SJCRH30 (cell line): ENCODE results near the gene MECP2. TPM values are rescaled to one million over a fixed set of nuclear protein-coding genes. Genes with fewer than 3 reads are reported as not detected.

Experiments
- DNase-seq, 2 experiments: peaks; one replicate each; pipeline ENCODE4 v3.0.0-alpha.2; 2015 to 2020
- H3K27ac ChIP-seq: fragments of 250-450 bp; sonication (Bioruptor Pico); 2 replicates; pipeline ENCODE4 v1.5.1; 2020; ENCODE audit warnings: mild to moderate bottlenecking, moderate library complexity
- H3K27me3 ChIP-seq: fragments of 250-450 bp; sonication (Bioruptor Pico); 2 replicates; pipeline ENCODE4 v1.5.1; 2020; ENCODE audit warnings: mild to moderate bottlenecking, moderate library complexity
- H3K36me3 ChIP-seq: fragments of 250-450 bp; sonication (Bioruptor Pico); 2 replicates; pipeline ENCODE4 v1.5.1; 2020; ENCODE audit warnings: mild to moderate bottlenecking, moderate library complexity
- H3K4me1 ChIP-seq: fragments of 250-450 bp; sonication (Bioruptor Pico); 2 replicates; pipeline ENCODE4 v1.5.1; 2020; ENCODE audit warnings: mild to moderate bottlenecking, moderate library complexity
- H3K4me3 ChIP-seq: fragments of 250-450 bp; sonication (Bioruptor Pico); 2 replicates; pipeline ENCODE4 v1.5.1; 2020; ENCODE audit warnings: mild to moderate bottlenecking, moderate library complexity
- H3K9me3 ChIP-seq: fragments of 250-450 bp; sonication (Bioruptor Pico); replicated peaks from 2 replicates; pipeline ENCODE4 v1.5.1; 2020; ENCODE audit warnings: mild to moderate bottlenecking, moderate library complexity
- total RNA-seq: library from RNA; depleted of rRNA; stranded (reverse); fragments of >200 nt; shearing (Covaris generic); gene quantifications from 2 replicates; pipeline ENCODE4 v1.2.3, GENCODE V29; 2014

The MECP2 gene
- total RNA-seq, 1 experiment from 2014 or later: 26.2 TPM

DNA sequence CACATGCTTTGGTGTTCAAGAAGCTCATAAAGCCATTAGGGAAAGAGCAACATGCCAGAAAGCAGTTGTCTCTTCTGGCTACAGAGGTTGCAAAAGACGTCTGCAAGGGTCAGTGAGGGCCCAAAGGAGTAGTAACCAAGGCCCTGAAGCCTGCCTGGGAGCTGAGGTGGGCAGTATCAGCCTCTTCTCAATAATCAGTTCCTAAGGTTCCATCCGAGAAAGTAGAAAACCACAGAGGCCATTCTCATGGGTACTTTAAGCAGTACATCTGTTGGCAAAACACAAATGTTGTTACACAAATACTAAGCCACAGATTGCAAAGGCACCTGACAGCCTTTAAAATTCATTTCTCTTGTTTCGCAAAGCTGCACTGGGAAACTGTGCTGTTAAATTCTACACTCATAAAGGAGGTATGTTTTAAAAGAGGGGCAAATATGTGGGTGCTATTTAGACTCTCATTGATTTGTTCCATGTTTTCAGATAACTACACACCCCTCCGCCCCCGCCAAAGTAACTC, 37.7 kb downstream of the MECP2 start:
- Histone ChIP-seq H3K4me1 (no peaks in the 10 kb centered on the region), H3K9me3 (no peaks in the 10 kb centered on the region), H3K27me3 (no peaks in the 10 kb centered on the region), H3K4me3 (no peak overlapping the region), H3K27ac (no peak overlapping the region), H3K36me3 (no peaks in the 10 kb centered on the region; the same call in 1 of the 2 replicates)
- no peak for DNase-seq

DNA sequence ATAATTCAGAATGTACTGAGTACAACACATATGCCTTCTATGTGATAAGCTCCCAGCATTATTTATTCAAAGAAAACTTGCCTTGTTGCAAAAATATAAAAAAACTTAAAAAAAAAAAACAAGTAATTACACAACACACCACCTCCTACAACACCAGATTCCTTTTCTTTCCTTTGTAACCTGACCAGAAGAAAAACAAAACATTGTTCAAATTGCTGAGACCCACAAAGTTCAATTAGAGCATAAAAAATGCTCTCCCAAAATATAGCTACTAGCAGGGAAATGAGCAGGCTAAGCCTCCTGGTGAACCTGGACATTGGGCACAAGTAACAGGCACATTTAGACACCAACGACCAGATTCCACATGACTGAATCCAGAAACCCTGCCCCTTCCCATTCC, 38.3 kb downstream of the MECP2 start:
- no peaks in the 10 kb centered on the region for H3K27me3 ChIP-seq
- H3K4me3 ChIP-seq: no peak overlapping the region
- no peak overlapping the region for H3K27ac ChIP-seq
- no peaks in the 10 kb centered on the region for H3K9me3 ChIP-seq
- no peaks in the 10 kb centered on the region; the same call in 1 of the 2 replicates for H3K36me3 ChIP-seq
- no peaks in the 10 kb centered on the region for H3K4me1 ChIP-seq
- no peak for DNase-seq

DNA sequence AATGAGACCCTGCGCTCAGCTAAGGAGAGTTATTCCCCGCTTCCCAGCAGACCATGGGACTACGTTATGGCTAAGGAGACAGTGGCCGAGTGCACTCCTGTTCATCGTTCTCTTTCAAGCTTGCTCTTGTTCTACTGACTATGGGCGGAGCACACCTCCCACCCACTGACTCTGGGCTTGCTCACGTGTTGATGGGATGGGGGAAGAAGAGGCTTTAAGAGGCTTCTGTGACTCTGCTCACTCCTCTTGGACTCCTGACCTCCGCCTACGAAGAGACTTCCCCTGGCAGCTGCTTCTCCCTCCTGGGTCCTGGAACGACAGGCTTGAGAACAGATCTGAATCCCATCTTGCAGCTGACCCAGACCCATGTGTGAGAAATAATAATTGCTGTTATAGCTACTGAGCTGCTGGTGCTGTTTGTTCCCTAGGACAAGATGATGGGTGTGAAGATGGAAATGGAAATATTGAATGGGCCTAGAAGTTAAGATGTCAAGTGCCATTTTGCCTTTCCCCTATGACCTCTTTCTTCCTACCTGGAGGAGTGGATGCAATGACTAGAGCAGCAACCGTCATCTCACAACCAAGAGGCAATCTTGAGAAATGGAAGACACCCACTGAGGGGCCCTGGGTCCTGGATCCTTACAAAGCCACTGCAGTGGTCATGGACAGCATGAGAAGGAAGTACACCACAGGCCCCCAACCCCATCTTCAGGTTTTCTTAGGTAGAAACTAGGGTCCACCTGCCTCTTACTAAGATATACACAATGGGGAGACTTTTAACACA, 39.1 kb downstream of the MECP2 start:
- Histone ChIP-seq H3K36me3 (no peaks in the 10 kb centered on the region; the same call in 1 of the 2 replicates), H3K27ac (no peak overlapping the region)
- DNase-seq: no peak

DNA sequence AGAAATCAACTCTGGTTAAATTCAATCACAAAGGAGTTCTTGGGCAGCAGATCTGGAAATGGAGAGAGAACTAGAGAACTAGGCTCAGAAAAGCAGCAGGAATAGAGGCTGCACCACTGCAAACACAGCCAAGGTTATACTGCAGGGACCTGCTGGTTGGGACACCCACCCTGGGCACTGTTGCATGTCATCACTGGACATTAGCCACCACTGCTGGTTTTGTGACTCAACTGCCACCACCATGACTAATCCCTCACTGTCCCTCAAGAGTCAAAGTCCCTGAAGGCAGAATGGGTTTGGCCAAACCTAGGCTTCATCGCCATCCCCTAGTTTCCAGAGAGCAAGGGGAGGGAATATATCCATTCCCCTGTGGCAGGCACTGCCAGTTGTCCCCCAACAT, 39.7 kb downstream of the MECP2 start:
- Histone ChIP-seq H3K36me3 (no peaks in the 10 kb centered on the region; the same call in 1 of the 2 replicates), H3K9me3 (no peaks in the 10 kb centered on the region), H3K4me3 (no peak overlapping the region), H3K27ac (no peak overlapping the region), H3K4me1 (no peaks in the 10 kb centered on the region), H3K27me3 (no peaks in the 10 kb centered on the region)
- no peak for DNase-seq

More for the DNA sequence above, 39.1 kb downstream of the MECP2 start:
- Histone ChIP-seq H3K4me3 (no peak overlapping the region), H3K9me3 (no peaks in the 10 kb centered on the region), H3K4me1 (no peaks in the 10 kb centered on the region), H3K27me3 (no peaks in the 10 kb centered on the region)

DNA sequence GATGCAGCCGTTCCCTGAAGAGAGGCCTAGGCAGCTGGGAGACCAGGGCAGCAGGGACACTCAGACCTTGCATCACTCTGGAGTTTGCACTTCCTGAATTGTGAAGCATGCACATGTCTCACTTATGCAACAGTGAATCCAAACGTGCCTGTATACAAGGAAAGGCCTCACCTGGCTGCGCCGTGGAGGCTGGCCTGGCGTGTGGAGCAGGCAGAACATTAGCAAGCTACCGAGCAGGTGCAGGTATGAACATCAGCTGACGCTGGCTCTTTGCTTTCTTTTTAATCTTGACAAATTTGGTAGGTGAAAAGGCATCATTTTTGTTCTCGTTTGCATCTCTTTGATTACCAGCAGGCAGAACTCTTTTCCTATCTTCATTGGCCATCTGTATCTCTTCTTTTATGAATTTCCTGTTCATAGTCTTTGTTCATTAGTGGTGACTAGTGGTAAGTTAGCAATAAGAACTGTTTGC, 40.7 kb downstream of the MECP2 start:
- H3K4me3 ChIP-seq: no peak overlapping the region
- no peaks in the 10 kb centered on the region for H3K27me3 ChIP-seq
- H3K4me1 ChIP-seq: no peaks in the 10 kb centered on the region
- DNase-seq: no peak
- no peaks in the 10 kb centered on the region for H3K9me3 ChIP-seq
- H3K36me3 ChIP-seq: no peaks in the 10 kb centered on the region; the same call in 1 of the 2 replicates
- no peak overlapping the region for H3K27ac ChIP-seq

DNA sequence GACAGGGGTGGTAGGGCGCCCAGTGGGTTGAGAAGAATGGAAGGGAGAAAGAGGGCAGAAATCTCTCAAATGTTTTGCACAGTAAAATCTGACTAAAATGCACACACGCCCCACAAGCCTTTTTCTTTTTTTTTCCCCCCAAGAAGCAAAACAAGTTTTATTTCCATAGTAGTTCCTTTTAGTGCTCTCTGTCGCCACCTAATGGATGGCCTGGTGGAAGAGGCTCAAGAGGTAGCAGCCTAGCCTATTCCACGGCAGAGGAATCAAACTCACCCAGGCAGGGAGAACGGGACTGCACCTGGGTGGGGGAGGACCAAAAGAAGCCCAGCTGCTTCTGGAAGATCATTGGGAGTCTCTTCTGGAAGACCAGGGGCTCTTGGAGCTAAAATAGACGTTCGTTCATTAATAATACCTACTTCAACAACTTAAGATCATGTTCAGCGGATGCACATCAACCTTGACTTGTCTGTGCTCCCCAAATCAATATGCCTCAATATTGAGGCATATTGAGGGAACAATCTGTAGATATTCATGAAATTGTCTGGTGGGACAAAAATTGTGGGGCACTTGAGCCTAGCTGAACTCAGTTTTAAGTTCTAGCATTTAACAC, 46.2 kb downstream of the MECP2 start:
- H3K27ac ChIP-seq: no peak overlapping the region
- H3K4me3 ChIP-seq: no peak overlapping the region
- H3K9me3 ChIP-seq: no peaks in the 10 kb centered on the region
- H3K4me1 ChIP-seq: no peaks in the 10 kb centered on the region
- DNase-seq: peak; percentile 47 to 61
- H3K36me3 ChIP-seq: no peaks in the 10 kb centered on the region
- no peaks in the 10 kb centered on the region for H3K27me3 ChIP-seq

DNA sequence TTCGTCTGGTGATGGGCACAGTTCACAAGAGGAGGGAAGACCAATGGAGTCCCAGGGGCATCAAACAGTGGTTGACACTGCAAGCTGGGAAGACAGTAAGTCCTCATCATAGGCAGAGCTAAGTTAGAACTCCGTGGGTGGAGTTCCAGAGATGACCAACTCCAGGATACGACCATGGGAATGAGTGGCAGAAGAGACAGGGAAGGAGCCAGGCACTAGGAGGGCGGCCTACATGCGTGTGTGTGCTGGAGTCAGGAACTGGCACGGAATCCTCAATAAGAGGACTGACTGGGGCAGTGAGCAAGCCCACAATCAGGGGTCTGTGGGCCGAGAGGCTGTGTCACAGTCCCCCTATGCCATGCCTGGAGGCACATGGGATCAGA, 47.4 kb downstream of the MECP2 start:
- no peaks in the 10 kb centered on the region for H3K4me1 ChIP-seq
- H3K27me3 ChIP-seq: no peaks in the 10 kb centered on the region

DNA sequence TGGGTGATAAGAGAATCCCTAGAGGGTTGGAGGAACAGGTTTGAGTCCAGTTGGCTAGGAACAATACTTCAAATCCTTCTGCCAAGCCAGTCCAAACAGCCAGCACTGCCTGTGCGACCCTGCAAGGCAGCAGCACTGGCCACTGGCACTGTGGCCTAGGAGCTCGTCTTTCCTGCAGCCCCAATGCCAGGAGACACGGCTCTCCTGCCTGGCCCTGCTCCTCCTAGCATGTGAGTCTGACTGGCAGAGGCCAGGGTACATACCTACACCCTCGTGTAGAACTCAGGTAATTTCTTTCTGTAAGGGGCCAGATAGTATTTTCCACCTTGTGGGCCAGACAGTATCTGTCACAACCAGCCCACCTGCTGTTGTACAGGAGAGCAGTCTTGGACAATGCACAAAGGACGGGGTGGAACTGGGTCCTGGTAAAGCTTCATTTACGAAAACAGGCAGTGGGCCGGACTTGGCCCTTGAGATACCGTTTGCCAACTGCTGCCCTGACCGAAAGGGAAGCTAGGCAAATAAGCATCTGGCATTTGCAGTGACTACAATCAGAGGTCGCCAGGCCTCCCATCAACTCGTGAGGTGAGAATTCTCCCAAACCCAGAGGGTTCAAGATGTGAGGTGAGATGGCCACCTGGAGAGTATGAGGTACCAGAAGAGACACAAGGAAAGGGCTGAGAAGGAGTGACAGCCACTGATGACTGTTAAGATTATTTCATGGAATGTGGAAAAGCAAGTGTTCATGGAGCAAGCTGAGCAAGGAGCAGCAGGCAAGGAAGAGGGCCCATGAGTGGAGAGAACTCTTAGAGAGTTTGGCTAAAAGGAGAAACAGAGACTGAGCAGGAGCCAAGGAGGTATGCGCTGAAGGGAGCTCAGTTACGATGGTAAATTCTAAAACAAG, 48.1 kb downstream of the MECP2 start:
- H3K9me3 ChIP-seq: no peaks in the 10 kb centered on the region
- H3K4me1 ChIP-seq: no peaks in the 10 kb centered on the region
- no peak overlapping the region for H3K4me3 ChIP-seq
- no peak overlapping the region for H3K27ac ChIP-seq
- no peaks in the 10 kb centered on the region for H3K36me3 ChIP-seq
- DNase-seq: no peak
- no peaks in the 10 kb centered on the region for H3K27me3 ChIP-seq

More for the DNA sequence above, 47.4 kb downstream of the MECP2 start:
- no peak overlapping the region for H3K4me3 ChIP-seq
- no peaks in the 10 kb centered on the region for H3K9me3 ChIP-seq
- H3K27ac ChIP-seq: no peak overlapping the region
- H3K36me3 ChIP-seq: no peaks in the 10 kb centered on the region
- no peak for DNase-seq

DNA sequence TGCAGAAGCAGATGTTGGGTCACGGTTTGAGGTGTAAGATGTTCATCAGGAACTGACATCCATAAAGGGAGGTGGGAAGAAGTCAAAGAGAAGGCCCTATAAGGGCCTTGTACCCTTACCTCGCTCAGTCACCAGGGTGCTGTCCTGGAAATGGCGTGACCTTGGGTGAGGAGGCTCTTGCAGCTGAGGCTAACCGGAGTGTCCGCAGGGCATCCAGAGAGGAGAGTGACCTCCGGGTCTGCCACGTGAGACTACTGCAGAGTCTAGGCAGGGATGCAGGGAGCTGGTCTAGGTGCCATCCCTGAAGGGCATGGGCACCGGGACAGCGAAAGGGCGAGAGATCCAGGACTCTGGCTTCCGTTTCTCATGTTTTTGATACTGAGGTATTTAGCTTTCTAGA, 49.1 kb downstream of the MECP2 start:
- no peaks in the 10 kb centered on the region for H3K36me3 ChIP-seq
- no peaks in the 10 kb centered on the region for H3K4me1 ChIP-seq
- H3K4me3 ChIP-seq: no peak overlapping the region
- H3K27ac ChIP-seq: no peak overlapping the region
- DNase-seq: no peak
- H3K27me3 ChIP-seq: no peaks in the 10 kb centered on the region
- H3K9me3 ChIP-seq: no peaks in the 10 kb centered on the region

DNA sequence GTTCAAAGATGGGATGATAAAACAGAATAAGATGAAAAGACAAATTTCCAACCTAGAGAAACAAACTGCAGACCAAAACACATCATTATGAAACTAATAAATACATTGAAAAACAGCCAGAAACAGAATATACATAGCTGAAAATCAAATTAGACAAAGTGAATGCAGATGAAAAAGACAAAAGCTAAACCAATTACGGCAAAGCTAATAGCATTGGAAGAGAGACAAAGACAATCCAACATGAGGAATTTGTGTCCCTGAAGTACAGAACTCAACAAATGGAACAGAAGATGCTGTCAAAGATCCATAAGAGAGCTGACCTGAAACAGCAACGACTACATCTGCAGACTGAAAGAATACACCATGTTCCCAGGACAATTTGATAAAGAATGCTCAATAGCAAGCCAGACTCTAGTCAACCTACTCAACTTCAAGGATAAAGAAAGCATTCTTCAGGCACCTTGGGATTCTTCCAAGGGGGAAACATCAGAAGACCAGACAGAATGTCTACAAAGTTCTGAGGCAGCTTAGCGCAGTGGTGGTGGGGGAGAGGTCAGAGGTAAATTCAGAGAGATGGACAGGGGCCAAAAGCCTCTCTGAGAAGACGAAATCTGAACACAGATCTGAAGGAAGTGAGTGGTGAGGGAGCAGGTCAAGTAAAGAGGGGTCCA, 50.4 kb downstream of the MECP2 start:
- Histone ChIP-seq H3K36me3 (no peaks in the 10 kb centered on the region), H3K27ac (no peak overlapping the region), H3K9me3 (no peaks in the 10 kb centered on the region), H3K4me1 (no peaks in the 10 kb centered on the region), H3K4me3 (no peak overlapping the region), H3K27me3 (no peaks in the 10 kb centered on the region)
- DNase-seq: no peak

DNA sequence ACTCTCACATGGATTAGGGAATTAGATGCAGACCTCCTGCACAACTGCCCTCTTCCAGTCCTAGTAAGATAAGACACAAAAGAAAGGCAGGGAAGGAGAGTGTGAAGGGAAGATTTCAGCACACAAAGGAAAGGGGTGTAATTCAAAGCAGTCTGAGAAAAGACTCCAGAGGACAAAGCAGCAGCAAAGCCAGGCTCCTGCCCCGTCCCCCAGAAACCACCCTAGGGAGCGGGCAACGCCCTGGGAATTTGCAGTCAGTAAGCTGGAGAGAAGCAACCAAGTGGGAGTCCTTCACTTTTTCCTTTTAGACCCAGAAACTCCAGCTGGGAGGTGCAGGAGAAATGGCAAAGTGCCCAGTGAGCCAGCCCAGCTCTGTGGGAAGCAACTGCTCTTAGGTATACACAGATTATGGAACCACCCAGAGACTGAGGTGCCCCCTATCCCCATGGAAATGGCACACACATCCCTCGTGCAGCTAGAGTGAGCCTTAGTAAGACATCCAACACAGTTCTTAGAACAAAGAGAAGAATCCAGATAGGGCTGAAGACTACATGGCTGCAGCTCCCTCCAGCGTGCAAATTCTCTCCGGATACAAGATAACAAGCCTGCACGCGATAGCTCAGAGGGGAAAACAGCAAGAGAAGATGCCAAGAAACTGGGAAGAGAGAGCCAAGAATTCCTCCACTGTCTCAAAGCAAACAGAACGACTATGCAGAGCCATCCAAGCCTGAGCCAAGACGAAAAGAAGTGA, 51.3 kb downstream of the MECP2 start:
- H3K27ac ChIP-seq: no peak overlapping the region
- H3K27me3 ChIP-seq: no peaks in the 10 kb centered on the region
- H3K4me3 ChIP-seq: no peak overlapping the region
- H3K36me3 ChIP-seq: no peaks in the 10 kb centered on the region
- no peak for DNase-seq
- H3K4me1 ChIP-seq: no peaks in the 10 kb centered on the region
- no peaks in the 10 kb centered on the region for H3K9me3 ChIP-seq

DNA sequence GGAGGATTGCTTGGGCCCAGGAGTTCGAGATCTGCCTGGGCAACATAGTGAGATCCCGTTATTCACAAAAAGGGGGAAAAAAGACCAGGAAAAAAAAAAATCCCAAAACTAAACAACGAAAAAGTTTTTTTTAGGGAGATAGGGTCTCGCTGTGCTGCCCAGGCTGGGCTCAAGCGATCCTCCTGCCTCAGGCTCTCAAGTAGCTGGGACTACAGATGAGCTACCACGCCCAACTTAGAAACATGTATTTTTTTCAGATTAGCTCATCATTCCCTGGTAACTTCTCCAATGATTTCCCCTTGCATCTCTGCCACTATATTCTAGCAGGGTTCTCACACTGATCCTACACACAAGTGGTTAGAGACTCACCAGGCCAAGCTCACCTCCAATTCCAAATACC, 53.4 kb downstream of the MECP2 start:
- Histone ChIP-seq H3K27ac (no peak overlapping the region), H3K9me3 (no peaks in the 10 kb centered on the region), H3K27me3 (no peaks in the 10 kb centered on the region), H3K4me1 (no peaks in the 10 kb centered on the region), H3K36me3 (no peaks in the 10 kb centered on the region), H3K4me3 (no peak overlapping the region)
- no peak for DNase-seq

DNA sequence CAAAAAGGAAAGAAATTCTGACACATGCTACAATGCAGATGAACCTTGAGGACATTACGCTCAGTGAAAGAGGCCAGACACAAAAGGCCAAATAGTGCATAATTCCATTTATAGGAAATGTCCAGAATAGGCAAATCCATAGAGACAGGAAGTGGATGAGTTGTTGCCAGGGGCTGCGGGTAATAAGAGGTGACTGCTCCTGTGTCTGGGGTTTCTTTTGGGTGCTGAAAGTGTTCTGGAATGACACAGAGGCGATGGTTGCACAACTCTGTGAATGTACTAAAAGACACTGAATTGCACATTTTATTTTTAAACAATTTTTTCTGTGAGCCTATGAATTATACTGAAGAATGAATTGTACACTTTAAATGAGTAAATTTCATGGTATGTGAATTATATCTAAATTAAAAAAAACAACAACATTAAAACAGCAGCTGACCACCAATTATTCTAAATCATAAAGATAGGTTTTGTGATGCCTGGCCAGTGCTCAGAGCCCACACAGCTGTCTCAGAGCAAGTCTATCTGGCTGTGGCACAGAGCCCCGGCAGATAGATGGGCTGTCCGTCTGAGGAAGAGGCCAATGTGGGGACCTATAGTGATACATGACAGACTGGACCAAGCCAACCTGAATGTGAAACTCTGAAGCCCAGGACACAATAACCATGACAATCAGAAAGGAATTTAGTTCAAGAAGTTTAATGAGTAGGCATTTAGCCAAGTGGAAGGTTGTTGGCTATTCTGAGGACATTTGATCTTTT, 54.3 kb downstream of the MECP2 start:
- Histone ChIP-seq H3K9me3 (no peaks in the 10 kb centered on the region), H3K27ac (no peak overlapping the region), H3K4me3 (no peak overlapping the region), H3K36me3 (no peaks in the 10 kb centered on the region), H3K4me1 (no peaks in the 10 kb centered on the region), H3K27me3 (no peaks in the 10 kb centered on the region)
- DNase-seq: no peak
